Activated naive CD8-positive, alpha-beta T cell treated with anti-CD3 and anti-CD28 coated beads, Interleukin-2, amount 10 ng/mL, durations not matched to agents 7 days and 5 days (primary cell): Measurements from ENCODE around the gene DEAF1. TPM values are rescaled to one million over a fixed set of nuclear protein-coding genes. Genes with fewer than 3 reads are reported as not detected.
"Not testable (repeated sequence)": the region's sequence is repeated elsewhere in the genome, so short reads cannot be mapped to it uniquely, and the experiment has no call there.

ENCODE experiments used
- ATAC-seq: fragments of 150-1000 bp; cut with Tn5 transposase; one replicate; pipeline ENCODE4 v1.10.0; 2021; ENCODE audit warnings: low read depth, moderate library complexity
- POLR2A ChIA-PET: fragments of 350-600 bp; sonication (Branson Sonifier 250); formaldehyde crosslinking; loops from one replicate; lab custom pipeline; 2021; ENCODE audit warnings: antibody characterized with exemption; lab: Charles Lee
- DNase-seq: peaks from one replicate; pipeline ENCODE4 v3.0.0; 2021
- H3K27ac Mint-ChIP-seq: one replicate; pipeline ENCODE4 v1.8.0; 2022; ENCODE audit warnings: mild to moderate bottlenecking, mixed read lengths
- H3K27me3 Mint-ChIP-seq: one replicate; pipeline ENCODE4 v1.8.0; 2022; ENCODE audit warnings: mild to moderate bottlenecking, moderate library complexity, mixed read lengths
- H3K36me3 Mint-ChIP-seq: one replicate; pipeline ENCODE4 v1.8.0; 2021; ENCODE audit warnings: mild to moderate bottlenecking, mixed read lengths
- H3K4me1 Mint-ChIP-seq: one replicate; pipeline ENCODE4 v1.8.0; 2021; ENCODE audit warnings: mixed read lengths
- H3K4me3 Mint-ChIP-seq: one replicate; pipeline ENCODE4 v1.8.0; 2022; ENCODE audit warnings: mild to moderate bottlenecking, moderate library complexity, mixed read lengths
- H3K9me3 Mint-ChIP-seq: one replicate; pipeline ENCODE4 v1.8.0; 2021; ENCODE audit warnings: mixed read lengths
- total RNA-seq, 2 experiments: library from RNA; stranded (reverse); gene quantifications; one replicate each; pipeline ENCODE4 v1.2.3, GENCODE V29; 2021

The DEAF1 gene
- total RNA-seq, 2 experiments from 2014 or later: 33.1 to 36.0 TPM

GRCh38 chr11:656426-656825 is 38.6 kb downstream of the DEAF1 start:
- Mint-ChIP-seq H3K9me3 (no peaks in the 10 kb centered on the region), H3K36me3 (peaks cover 3% of the 10 kb centered on the region), H3K4me3 (no peak overlapping the region), H3K27ac (no peak overlapping the region), H3K4me1 (no peaks in the 10 kb centered on the region), H3K27me3 (no peaks in the 10 kb centered on the region)
- DNase-seq (no peak), ATAC-seq (no peak)
- POLR2A ChIA-PET: no interaction called here

GRCh38 chr11:655036-655726 is 39.8 kb downstream of the DEAF1 start:
- POLR2A ChIA-PET: interaction anchor here (1.1 kb wide), 1 partner anchor 54 kb away, joined by 5 read pairs; no protein-coding TSS in a partner anchor
- no peak overlapping the region for H3K27ac Mint-ChIP-seq
- H3K4me3 Mint-ChIP-seq: no peak overlapping the region
- H3K9me3 Mint-ChIP-seq: no peaks in the 10 kb centered on the region
- H3K27me3 Mint-ChIP-seq: no peaks in the 10 kb centered on the region
- no peaks in the 10 kb centered on the region for H3K4me1 Mint-ChIP-seq
- DNase-seq: no peak
- ATAC-seq: no peak
- H3K36me3 Mint-ChIP-seq: peaks cover 5% of the 10 kb centered on the region

GRCh38 chr11:654444-654843 is 40.6 kb downstream of the DEAF1 start:
- not testable (repeated sequence) for ATAC-seq, H3K9me3 Mint-ChIP-seq, H3K4me1 Mint-ChIP-seq, DNase-seq, H3K36me3 Mint-ChIP-seq, H3K27ac Mint-ChIP-seq, H3K4me3 Mint-ChIP-seq, H3K27me3 Mint-ChIP-seq
- POLR2A ChIA-PET: interaction anchor here (1.1 kb wide), 1 partner anchor 55 kb away, joined by 5 read pairs; no protein-coding TSS in a partner anchor

GRCh38 chr11:653837-654236 is 41.2 kb downstream of the DEAF1 start:
- H3K27ac Mint-ChIP-seq: no peak overlapping the region
- POLR2A ChIA-PET: interaction anchor here (1.1 kb wide), 1 partner anchor 55 kb away, joined by 5 read pairs; no protein-coding TSS in a partner anchor
- ATAC-seq: no peak
- H3K27me3 Mint-ChIP-seq: no peaks in the 10 kb centered on the region
- peaks cover 5% of the 10 kb centered on the region for H3K36me3 Mint-ChIP-seq
- H3K4me3 Mint-ChIP-seq: no peak overlapping the region
- no peaks in the 10 kb centered on the region for H3K9me3 Mint-ChIP-seq
- no peaks in the 10 kb centered on the region for H3K4me1 Mint-ChIP-seq
- no peak for DNase-seq

- H3K36me3 Mint-ChIP-seq, H3K4me3 Mint-ChIP-seq, ATAC-seq, POLR2A ChIA-PET, H3K4me1 Mint-ChIP-seq, H3K27me3 Mint-ChIP-seq, H3K27ac Mint-ChIP-seq, DNase-seq, H3K9me3 Mint-ChIP-seq: not testable (repeated sequence)
Measured at GRCh38 chr11:653136-653535, 41.9 kb downstream of the DEAF1 start.

GRCh38 chr11:650482-650881 is 44.5 kb downstream of the DEAF1 start:
- H3K4me1 Mint-ChIP-seq: no peaks in the 10 kb centered on the region
- no peak for ATAC-seq
- peaks cover 7% of the 10 kb centered on the region for H3K36me3 Mint-ChIP-seq
- POLR2A ChIA-PET: no interaction called here
- no peak overlapping the region for H3K27ac Mint-ChIP-seq
- H3K27me3 Mint-ChIP-seq: no peaks in the 10 kb centered on the region
- no peak overlapping the region for H3K4me3 Mint-ChIP-seq
- no peak for DNase-seq
- no peaks in the 10 kb centered on the region for H3K9me3 Mint-ChIP-seq

- H3K27ac Mint-ChIP-seq, ATAC-seq, H3K9me3 Mint-ChIP-seq, H3K4me1 Mint-ChIP-seq, H3K36me3 Mint-ChIP-seq, H3K4me3 Mint-ChIP-seq, DNase-seq, POLR2A ChIA-PET, H3K27me3 Mint-ChIP-seq: not testable (repeated sequence)
Measured at GRCh38 chr11:647672-648158, 47.3 kb downstream of the DEAF1 start.

- no peak for DNase-seq
- H3K4me1 Mint-ChIP-seq: peaks cover 1% of the 10 kb centered on the region
- H3K4me3 Mint-ChIP-seq: no peak overlapping the region
- ATAC-seq: no peak
- H3K9me3 Mint-ChIP-seq: no peaks in the 10 kb centered on the region
- H3K36me3 Mint-ChIP-seq: peaks cover 2% of the 10 kb centered on the region
- H3K27ac Mint-ChIP-seq: no peak overlapping the region
- no peaks in the 10 kb centered on the region for H3K27me3 Mint-ChIP-seq
- POLR2A ChIA-PET: interaction anchor here (0.5 to 1.1 kb wide), 3 partner anchors 30 to 399 kb away, joined by 3 read pairs; partner anchors contain the start of gene IRF7
Measured at GRCh38 chr11:646214-646613, 48.8 kb downstream of the DEAF1 start.

- Mint-ChIP-seq H3K27ac (peak overlapping the region; percentile 65), H3K36me3 (peaks cover 2% of the 10 kb centered on the region), H3K4me3 (no peak overlapping the region), H3K4me1 (peaks cover 1% of the 10 kb centered on the region), H3K9me3 (no peaks in the 10 kb centered on the region), H3K27me3 (no peaks in the 10 kb centered on the region)
- no peak for DNase-seq
- no peak for ATAC-seq
- POLR2A ChIA-PET: no interaction called here
Measured at GRCh38 chr11:645536-645935, 49.5 kb downstream of the DEAF1 start.

- DNase-seq (no peak), ATAC-seq (no peak)
- H3K4me3 Mint-ChIP-seq: no peak overlapping the region
- H3K27ac Mint-ChIP-seq: no peak overlapping the region
- H3K4me1 Mint-ChIP-seq: peaks cover 3% of the 10 kb centered on the region
- H3K27me3 Mint-ChIP-seq: peaks cover 5% of the 10 kb centered on the region
- H3K9me3 Mint-ChIP-seq: no peaks in the 10 kb centered on the region
- peaks cover 2% of the 10 kb centered on the region for H3K36me3 Mint-ChIP-seq
- POLR2A ChIA-PET: interaction anchor here (1.2 kb wide), 1 partner anchor 7 kb away, joined by 5 read pairs; no protein-coding TSS in a partner anchor
Measured at GRCh38 chr11:643849-644738, 50.9 kb downstream of the DEAF1 start.

GRCh38 chr11:643366-643765 is 51.7 kb downstream of the DEAF1 start:
- POLR2A ChIA-PET: interaction anchor here (1.2 kb wide), 1 partner anchor 8 kb away, joined by 5 read pairs; no protein-coding TSS in a partner anchor
- peak; percentile 24 for DNase-seq

GRCh38 chr11:641806-642370 is 53.1 kb downstream of the DEAF1 start:
- ATAC-seq (no peak), DNase-seq (peak; percentile 28)
- no peaks in the 10 kb centered on the region for H3K9me3 Mint-ChIP-seq
- H3K36me3 Mint-ChIP-seq: peaks cover 4% of the 10 kb centered on the region
- POLR2A ChIA-PET: interaction anchor here (1.2 kb wide), 1 partner anchor 28 kb away, joined by 4 read pairs; no protein-coding TSS in a partner anchor
- peaks cover 19% of the 10 kb centered on the region for H3K27me3 Mint-ChIP-seq
- H3K27ac Mint-ChIP-seq: no peak overlapping the region
- peaks cover 9% of the 10 kb centered on the region for H3K4me1 Mint-ChIP-seq
- no peak overlapping the region for H3K4me3 Mint-ChIP-seq

More at GRCh38 chr11:643366-643765, 51.7 kb downstream of the DEAF1 start:
- Mint-ChIP-seq H3K36me3 (peaks cover 5% of the 10 kb centered on the region), H3K4me1 (peaks cover 5% of the 10 kb centered on the region), H3K4me3 (no peak overlapping the region), H3K27me3 (peaks cover 12% of the 10 kb centered on the region), H3K27ac (no peak overlapping the region), H3K9me3 (no peaks in the 10 kb centered on the region)
- ATAC-seq: no peak
